DMS53 (cell line): ENCODE measurements around the gene ATG4A.

Experiments
- DNase-seq: peaks from one replicate; lab custom pipeline; 2025; lab: John Stamatoyannopoulos, UW

Gene ATG4A, protein sequence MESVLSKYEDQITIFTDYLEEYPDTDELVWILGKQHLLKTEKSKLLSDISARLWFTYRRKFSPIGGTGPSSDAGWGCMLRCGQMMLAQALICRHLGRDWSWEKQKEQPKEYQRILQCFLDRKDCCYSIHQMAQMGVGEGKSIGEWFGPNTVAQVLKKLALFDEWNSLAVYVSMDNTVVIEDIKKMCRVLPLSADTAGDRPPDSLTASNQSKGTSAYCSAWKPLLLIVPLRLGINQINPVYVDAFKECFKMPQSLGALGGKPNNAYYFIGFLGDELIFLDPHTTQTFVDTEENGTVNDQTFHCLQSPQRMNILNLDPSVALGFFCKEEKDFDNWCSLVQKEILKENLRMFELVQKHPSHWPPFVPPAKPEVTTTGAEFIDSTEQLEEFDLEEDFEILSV

DNA sequence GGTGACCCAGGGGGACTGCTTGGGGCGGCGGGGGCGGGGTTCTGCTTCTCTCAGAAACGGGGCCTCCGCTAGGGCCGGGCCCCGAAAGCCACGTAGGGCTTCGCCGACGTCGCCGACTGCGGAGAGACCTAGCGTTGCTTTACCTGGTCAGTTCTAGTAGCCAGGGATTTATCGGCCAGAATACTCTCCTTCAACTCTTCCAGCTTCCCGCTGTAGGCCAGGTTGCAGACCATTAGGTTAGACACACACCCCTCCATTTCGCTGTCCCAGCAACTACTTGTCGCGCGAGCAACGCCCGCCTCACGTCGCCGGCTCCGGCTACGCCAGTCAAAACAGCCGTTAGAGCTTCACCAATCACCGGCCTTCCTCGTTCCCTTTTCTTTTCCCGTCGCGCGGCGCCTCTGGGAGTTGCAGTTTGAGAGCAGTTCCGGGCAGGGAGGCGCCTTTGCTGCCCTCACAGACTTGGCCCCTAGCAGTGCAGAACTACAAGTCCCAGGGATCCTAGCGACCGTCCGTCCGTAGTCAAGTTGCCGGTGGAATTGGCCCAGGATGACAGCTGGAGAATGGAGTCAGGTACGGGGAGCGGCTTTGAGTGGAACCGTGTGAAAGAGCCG is at the start of gene ATG4A, which contains the start of gene PSMD10:
ATG4A (plus strand) TSS at position 515 of the 614 bp plus-strand sequence; CDS start at position 564, 49 bp downstream.
PSMD10 (minus strand) TSS at position 279 of the 614 bp plus-strand sequence; CDS start at position 257, 22 bp downstream.
- DNase-seq: peak; percentile 98

DNA sequence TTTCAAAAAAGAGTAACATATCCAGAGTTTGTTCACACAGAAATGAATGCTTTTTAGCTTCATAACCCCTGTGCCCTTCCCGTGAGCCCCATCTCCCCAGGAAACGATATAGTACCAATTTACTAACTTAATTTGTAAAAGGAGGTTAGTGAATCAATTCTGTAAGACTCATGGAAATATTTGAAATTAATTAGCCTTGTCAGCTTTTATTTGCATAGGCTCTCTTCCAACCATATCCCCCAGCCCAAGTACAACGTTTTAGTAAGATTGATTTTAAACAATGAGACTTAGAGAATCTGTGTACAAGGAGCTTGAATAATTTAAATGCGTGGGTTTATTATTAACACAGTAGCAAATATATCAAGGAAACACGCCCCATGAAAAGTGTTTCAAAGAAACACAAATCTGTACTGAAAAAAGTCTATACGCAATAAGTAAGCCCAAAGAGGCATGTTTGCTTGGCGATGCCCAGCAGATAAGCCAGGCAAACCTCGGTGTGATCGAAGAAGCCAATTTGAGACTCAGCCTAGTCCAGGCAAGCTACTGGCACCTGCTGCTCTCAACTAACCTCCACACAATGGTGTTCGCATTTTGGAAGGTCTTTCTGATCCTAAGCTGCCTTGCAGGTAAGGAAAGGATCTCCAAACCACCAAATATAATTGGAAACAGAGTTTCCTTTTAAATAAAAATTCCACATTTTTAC is 46.9 kb upstream of the ATG4A start, which contains the start of gene VSIG1:
VSIG1 (plus strand) TSS at position 512 of the 703 bp plus-strand sequence; CDS start at position 578, 66 bp downstream.
- no peak for DNase-seq

DNA sequence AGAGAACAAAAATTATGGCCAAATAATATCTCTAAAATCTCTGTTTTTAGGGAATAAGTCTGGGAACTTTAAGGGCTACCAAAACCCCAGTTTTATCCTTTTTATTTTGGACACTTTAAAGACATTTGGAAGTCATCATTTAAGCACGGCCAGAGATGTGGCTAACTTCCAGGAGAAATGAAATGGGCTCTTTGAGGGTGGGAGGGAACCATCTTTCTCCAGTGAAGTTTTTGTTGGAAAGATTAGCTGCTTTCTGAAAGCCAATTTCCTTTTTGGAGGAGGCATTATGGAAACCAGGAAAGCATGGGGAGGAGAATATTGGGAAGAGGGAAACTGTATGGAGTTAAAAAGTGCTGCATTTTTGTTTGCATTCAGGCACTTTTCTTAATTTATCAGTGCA is 41.9 kb upstream of the ATG4A start:
- no peak for DNase-seq

DNA sequence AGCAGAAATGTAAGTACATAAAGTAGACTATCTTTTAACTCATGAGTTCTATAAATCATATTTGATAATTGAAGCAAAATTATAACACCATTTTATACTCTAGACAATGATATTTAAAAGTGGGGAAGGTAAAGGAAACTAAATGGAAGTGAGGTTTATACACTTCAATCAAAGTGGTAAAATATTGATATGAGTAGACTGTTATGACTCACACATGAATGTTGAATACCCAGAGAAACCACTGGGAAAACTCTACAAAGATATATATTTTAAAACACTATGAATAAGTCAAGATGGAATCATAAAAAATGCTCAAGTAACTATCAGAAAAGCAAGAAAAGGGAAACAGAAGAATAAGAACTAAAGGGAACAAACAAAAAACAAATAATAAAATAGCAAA is 38.4 kb upstream of the ATG4A start:
- no peak for DNase-seq

DNA sequence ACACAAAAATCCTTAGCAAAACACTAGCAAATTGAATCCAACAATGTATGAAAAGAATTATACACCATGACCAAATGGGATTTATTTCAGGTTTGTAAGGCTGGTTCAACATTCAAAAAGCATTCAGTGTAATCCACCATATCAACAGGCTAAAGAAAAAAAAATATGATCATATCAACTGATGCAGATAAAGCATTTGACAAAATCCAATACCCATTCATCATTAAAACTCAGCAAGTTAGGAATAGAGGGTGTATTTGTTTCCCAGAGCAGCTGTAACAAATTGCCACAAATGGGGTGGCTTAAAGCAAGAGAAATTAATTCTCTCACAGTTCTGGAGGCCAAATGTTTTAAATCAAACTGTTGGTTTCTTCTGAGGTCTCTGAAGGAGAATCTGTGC is 36.0 kb upstream of the ATG4A start:
- no peak for DNase-seq

DNA sequence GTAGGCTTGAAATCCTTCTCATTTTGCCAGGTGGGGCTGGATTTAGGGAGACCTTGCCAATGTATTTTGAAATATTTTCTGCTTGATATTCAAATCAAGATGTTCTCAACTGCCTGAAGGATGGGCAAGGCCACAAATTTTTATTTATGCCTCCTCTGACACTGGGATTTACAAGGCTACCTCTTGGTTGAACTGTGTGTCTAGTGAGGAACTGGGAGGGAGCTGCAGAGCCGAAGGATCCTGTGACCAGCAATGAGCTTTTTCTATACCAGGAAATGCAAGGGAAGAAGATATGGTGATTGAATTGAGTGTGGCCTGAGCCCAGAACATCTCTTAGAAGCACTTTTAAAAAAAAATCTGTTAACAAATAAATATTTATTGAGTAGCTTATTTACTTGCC is 31.8 kb upstream of the ATG4A start:
- DNase-seq: no peak

DNA sequence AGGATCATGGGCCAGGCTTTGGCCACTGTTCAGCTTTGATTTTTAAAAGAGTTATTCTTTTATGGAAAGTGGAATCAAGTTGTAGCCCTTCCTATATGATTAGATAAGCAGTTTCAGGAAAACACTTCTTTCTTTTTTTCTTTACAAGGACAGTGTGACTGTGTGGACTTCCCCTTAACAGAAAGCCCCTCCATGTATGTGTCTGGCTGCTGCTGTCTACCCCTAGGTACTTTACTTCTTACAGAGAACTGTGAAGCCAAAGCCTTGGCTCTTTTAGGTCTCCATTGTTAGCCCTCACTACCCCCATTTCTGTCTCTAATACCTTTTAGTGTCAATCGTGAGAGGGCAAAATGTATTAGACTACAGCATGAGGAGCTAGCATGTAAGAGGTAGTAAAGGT is 27.6 kb upstream of the ATG4A start:
- DNase-seq: no peak

DNA sequence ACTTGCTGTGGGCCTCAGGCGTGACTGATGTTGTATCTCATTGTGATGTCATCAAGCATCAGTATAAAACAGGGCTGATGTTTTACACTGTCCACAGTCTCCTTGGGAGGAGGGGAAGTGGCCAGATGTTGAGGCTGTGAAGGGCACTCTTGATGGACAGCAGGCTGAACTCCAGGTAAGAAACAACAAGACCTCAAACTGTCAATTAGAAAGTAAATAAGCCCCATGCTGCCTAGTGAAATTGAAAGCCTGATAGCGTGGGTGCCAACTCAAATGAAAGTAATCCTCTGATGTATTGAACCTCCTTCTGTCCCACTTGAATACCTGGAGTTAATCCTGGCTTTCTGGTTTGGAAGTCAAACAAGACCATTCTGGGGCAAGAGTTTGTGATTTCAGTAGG is 27.0 kb upstream of the ATG4A start:
- no peak for DNase-seq

DNA sequence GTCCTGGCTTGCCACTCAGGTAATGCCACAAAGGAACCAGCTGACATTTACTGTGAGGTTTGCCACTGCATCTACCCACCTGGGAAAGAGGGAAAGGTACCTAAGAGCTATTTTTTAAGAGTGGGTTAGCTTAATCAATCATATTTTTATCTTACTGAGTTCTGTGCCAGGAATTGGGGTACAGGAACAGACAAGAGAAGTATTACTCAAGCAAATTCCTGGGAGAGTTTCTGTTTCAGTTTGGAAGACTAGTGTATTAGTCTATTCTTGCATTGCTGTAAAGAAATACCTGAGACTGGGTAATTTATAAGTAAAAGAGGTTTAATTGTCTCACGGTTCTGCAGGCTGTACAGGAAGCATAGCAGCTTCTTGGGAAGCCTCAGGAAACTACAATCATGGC is 23.5 kb upstream of the ATG4A start:
- no peak for DNase-seq

DNA sequence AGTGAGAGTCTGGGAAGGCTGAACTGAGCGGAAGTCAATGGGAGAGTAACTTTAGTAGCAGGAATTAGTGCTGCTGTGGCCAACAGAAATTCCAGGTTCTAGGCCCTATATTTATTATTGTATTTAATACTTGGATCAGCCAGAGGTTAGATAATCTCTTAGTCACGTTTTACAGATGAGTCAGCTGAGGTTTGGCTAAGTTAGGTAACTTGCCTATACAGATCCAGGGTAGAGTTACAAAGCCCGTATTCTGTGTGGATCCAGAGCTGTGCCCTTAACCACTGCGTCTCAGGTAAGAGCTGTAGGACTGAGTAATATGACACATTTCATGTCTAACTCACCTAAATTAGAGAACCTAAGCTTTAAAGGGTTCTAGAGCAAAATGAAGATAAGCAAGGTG is 20.7 kb upstream of the ATG4A start:
- peak; percentile 19 for DNase-seq

DNA sequence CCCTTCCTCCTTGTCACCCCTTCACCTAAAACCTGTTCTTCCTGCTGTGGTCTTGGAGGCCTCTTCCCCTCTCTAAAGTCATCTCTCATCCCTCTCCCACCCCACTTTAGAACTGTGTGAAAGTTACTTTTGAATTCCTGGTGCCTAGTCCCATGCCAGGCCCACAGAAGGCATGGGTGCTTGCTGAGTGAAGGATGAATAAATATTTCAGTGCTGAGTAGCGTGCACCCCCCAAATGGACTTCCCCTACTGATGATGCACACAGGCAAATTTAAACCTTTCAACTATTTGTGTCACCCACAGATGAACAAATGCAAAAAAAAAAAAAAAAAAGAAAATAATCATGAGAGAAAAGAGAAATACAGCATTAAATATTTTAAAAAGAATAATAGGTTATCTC is 20.0 kb upstream of the ATG4A start:
- peak; percentile 3 for DNase-seq

DNA sequence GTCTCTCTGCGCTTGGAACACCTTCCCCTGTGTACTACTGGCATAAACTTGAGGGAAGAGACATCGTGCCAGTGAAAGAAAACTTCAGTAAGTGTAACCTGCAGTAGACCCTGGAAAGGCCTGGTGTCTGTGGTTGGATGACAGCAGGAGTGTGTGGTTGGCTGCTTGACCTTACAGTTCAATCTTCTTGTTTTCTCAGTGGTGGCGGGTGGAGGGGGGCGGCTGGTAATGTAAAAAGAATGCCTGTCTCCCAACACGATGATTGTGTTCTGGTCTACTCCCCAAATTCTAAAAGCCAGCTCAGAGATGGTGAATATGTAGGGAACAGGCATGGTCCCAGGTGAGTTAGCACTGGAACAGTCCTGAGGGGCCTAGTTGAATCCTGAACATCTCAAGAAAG is 18.8 kb upstream of the ATG4A start:
- no peak for DNase-seq

DNA sequence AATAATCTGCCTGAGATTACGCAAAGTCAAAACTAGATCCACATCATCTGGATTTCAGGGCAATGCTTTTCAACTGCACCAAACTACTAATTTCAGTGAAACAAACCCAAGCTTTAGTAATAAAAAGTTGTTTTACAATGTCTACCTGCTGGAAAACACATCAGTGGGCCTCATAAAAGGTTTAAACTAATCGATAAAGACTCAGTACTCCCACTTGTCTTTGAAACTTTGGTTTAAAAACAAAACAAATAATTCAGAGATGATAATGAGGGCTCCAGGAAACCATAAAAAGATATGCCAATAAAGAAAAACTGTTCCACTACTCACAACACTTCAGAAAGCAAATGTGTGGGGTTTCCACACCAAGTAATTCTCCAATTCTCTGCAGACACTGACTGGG is 10.5 kb upstream of the ATG4A start:
- DNase-seq: no peak

DNA sequence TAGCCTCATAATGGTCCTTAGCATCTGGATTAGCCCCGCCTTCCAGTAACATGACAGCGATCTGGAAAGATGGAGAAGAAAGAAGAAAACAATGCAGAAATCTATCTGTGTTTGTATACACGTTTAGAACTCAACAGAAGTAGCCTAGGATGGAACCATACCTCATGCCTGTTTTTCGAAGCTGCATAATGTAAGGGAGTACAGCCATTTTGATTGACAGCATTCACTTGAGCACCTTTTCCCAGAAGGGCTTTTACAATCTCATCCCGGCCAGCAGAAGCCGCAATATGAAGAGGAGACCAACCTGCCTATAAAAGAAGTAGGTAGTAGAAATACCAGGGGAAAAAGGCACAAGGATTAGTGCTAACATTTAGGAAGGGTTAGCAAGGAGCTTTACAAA is 3.8 kb upstream of the ATG4A start:
- DNase-seq: no peak

DNA sequence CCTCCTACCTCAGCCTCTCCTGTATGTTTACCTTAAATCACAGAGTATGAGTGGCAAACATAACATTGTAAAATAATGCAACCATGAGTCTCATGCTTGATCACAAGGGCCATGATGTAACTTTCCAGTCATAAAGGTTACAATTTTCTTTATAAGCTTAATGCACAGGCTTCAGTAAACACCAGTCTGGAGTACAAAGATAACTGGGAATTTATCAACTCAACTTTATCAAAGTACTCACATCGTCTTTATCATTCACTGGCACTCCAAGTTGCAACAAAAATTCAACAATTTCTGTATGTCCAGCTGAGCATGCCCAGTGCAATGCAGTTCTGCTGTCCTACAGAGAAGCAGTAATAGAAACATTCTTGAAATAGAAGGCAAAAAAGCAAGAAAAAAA is 3.1 kb upstream of the ATG4A start:
- DNase-seq: no peak

DNA sequence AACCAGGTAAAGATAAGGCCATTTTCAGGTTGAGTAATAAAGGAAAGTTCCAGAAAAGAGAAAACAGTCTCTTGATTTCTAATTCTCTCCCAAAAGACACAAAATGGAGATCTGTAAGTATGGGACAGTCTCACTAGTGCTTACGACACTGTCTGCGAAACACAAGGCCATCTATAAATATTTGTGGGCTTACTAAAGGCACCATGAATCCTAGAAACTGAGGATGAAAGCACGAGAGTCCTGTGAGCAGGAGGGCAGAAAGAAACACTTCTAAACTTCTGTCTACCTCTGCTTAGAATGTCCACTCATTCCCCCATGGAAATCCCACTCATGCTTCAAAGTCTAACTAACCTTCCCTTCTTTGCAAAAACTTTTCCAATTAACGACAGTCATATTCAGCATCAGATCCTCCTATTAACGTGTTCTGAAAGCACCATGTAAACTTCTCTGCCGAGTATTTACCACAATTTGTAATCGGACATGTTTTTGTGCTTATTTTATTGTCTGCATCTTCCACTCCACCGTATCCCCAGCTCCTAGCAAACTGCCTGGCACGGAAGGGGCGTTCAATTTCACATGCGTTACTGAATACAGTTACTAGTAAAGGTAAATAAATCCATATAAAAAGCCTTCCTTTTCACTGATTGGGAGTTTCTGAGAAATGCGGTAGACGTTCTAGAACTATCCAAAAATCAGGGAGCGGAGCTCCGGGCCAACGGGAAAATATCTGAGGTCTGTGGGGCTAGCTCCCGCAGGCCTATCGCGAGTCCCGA is 901 bp upstream of the ATG4A start:
- DNase-seq: peak; percentile 20

DNA sequence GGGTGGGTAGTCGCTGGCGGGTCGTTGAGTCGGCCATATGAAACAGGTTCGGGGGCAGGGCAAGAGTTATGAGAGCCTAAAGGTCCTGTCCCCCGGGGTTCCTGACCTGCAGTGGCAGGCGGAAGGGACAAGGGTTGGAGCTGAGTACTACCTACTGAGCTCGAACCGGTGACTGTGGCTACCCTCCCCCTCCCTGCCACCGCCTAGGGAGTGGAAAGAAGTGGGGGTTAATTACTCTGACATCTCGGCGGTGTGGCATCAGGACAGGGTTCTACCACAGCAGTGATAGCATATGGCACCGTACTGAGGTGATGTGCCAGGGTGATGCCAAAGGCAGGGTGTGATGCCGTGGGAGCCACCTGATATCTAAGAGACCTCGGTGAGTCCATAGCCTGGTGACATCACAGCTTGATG is 307 bp downstream of the ATG4A start:
- DNase-seq: peak; percentile 77

DNA sequence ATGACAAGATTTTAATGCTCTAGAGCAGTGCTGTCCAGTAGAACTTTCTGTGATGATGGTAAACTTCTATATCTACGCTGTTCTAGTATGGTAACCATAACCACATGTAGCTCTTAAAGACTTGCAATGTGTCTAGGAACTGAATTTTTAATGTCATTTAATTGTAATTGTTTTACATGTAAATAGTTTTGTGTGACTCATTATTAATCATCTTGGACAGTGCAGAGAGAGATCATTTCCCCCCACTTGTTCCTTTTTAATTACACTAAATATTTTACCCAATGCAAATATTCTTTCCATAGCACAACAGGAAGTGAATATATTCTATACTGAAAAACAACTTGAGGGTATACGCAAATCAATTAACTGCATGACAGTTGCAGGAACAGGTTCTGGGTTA is 5.8 kb downstream of the ATG4A start:
- DNase-seq: no peak

DNA sequence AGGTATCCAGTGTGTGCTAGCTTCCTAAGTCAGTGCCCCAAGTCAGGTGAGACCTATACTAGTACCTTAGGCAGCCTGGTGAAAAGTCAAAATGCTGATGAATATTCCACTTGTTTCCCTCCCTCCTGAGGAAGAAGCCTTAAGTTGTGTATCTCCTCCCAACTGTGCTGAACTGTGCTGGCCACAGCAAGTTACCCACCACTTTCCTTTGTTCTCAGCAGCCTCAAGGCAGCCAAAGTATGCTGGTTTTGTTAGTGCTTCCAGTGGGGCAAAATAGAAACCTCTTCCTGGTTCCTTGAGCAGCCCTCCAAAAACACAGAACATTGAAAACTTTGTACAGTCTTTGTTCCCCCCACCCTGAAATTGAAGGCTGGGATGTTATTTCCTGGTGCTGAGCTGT is 13.9 kb downstream of the ATG4A start:
- no peak for DNase-seq

DNA sequence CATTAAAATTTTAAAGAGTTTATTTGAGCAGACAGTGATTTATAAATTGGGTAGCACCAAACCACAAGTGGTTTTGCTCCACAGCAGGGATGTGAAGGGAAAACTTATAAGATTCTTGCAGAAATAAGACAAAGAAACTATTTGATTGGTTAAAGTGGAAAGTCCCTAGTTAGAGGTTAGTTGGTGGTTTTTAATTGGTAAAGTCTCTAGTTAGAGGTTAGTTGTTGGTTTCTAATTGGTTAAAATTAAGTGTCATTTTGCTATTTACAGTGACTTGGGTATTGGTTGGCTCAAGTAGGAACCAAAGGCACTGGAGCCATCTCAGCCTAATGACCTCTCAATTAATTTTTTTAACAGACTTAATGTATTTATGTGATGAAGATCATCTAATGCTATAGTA is 23.0 kb downstream of the ATG4A start:
- no peak for DNase-seq

DNA sequence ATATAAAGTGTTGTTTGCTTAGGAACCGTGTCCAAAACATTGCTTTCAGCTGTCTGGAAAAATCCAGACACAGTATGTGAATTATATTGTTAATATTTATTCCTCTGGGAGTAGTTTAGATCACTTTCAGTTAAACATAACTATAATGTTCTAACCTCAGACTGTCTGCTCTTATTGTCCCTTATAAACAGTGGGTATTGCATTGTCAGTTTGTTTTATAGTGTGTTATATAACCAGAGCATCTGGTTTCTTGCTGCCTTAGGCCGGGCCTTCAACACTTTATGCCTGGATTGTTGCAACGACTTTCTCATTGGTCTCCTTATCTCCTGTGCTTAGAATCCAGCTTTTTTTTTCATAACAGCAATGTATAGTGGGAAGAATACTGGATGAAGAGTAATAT is 26.4 kb downstream of the ATG4A start:
- DNase-seq: no peak

DNA sequence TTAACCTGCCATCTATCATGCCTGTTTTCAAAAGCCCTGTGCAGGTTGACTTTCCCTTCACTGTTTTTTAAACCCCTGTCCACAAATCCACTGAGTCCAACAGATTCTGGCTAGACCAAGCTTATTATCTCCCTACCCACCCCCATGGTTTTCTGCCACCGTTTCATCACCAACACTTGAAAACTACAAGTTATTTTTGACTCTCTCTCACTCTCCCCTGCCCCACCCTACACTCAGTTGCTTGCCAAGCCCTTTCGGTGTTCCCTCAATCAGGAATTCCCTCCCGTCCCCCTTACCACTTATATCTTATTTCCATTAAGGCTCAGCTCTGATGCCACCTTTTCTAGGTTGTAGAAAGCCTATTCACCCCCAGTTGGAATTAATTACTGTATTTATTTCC is 29.7 kb downstream of the ATG4A start:
- no peak for DNase-seq
